CMK (cell line): ENCODE results near the gene HPS5.

ENCODE experiments used
- DNase-seq: peaks from one replicate; pipeline ENCODE4 v3.0.0-alpha.2; 2010; ENCODE audit warnings: low read depth

Gene HPS5

DNA sequence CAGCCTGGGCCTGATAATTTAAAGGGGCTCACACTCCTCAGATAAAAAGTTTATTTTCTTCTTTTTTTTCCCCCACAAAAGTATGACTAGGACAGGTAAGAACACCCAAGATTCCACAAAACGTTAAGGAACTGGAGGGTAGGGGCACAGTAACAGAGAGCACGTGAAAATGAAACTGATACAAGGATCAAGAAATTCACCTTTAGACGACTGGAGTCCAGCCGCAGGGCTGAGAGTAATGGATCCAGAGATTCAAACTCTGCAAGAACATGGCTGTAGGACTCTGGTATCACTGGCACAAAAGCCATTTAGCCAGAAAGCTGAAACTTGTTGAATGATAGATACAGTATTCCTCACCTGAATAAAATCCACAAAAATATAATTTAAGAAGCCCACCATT is 4.4 kb downstream of the HPS5 start:
- DNase-seq = no peak

DNA sequence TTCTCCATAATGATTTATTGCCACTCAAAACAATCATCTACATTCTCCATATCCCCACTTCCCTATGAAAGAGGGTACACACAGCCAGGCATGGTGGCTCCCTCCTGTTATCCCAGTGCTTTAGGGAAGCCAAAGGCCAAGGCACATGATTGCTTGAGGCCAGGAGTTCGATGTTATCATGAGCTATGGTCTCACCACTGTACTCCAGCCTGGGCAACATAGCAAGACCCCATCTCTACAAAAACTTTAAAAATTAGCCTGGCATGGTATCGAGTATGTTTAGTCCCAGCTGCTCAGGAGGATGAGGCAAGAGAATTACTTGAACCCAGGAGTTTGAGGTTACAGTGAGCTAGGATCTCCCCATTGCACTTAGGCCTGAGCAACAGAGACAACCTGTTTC is 6.0 kb downstream of the HPS5 start:
- DNase-seq = no peak

DNA sequence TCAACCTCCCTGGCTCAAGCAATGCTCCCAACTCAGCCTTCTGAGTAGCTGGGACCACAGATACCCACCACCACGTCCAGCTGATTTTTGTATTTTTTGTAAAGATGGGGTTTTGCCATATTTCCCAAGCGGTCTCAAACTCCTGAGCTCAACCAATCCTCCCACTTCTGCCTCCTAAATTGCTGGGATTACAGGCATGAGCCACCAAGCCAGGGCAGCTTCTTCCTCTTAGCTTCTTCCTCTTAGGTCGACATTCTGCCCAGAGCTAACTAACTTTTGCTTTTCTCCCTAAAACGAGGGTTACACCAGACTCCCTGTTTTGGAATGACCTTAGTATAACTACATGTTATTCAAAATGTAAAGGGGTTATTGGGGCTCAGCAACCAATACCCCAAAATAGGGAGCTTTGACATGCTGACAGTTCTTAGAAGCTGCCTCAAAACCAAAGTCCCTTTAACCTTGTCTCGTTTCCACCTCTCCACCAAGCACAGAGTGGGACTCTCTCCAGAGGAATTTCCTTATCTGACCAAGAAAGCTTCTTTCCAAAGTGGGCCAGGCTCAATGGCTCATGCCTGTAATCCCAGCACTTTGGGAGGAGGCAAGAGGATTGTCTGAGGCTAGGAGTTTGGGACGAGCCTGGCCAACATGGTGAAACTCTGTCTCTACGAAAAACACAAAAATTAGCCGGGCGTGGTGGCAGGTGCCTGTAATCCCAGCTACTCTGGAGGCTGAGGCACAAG is 7.0 kb downstream of the HPS5 start:
- no peak for DNase-seq

DNA sequence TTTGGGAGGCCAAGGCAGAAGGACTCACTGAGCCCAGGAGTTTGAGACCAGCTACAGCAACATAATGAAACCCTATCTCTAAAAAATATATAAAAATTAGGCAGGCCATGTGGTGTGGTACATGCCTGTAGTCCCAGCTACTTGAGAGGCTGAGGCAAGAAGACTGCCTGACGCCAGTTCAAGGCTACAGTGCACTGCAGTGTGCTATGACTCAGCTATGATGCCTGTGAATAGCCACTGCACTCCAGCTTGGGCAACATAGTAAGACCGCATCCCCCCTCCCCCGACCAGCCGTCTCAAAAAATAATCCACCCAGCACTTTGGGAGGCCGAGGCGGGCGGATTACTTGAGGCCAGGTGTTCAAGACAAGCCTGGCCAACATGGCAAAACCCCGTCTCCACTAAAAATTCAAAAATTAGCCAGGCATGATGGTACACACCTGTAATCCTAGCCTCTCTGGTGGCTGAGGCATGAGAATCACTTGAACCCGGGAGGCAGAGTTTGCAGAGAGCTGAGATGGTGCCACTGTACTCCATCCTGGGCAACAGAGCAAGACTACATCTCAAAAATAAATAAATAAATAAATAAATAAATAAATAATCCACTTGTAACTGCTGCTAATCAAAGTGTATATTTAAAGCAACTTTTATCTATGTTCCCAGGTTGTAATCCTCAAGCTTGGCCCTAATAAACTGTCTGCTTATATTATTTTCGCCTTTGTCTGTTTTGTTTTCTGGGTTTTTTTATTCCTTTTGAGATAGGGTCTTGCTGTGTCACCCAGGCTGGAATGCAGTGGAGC is 7.8 kb downstream of the HPS5 start:
- no peak for DNase-seq

DNA sequence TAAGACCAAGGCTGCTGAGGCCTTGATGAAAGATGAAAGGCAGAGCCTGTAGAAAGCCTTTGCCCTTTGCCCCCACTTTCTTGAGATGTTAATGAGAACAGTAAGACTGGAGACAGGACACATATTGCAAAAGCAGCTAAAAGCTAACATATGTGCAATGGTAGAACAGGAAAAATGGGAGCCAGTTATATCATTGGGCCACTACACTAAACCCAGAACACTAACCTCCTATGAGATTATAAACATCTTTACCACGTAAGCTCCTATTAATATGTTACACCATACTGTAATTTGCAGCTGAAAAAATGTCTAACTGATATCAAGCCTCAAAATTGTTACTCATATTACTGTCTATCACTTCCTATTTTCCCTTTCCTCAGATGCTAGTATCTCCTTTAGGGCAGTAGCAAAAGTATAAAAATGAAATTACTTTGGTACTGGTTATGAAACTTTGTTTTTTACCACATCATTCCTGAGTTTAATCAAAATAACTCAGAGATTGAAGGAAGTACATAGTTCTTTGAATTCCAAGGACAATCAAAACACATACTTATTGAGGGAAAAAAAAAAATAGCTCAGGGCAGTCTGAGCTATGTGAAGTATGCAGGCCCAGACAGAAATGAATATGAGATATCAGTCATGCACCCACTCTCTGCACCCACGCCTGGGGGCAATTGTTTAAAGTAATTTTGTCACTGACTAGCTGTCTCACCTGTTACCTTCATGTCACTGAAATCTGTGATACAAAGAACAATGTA is 9.1 kb downstream of the HPS5 start:
- no peak for DNase-seq

DNA sequence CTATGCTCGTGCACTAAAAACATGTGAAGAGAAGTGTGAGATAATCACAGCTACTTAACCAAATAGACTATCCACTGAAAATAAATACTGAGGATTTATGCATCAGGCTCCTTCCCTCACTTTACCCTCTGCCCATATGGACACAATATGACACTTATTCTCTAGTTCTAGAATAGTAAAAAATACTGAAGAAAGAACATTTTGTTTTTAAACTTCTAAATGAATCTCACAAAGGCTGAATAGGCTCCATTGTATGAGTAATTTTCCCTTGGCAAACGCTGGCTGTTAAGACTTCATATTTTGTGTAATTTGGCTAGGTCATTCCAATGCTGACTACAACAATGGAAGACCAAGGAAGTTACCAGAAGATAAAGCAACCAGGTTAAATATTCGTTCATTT is 9.9 kb downstream of the HPS5 start:
- no peak for DNase-seq

DNA sequence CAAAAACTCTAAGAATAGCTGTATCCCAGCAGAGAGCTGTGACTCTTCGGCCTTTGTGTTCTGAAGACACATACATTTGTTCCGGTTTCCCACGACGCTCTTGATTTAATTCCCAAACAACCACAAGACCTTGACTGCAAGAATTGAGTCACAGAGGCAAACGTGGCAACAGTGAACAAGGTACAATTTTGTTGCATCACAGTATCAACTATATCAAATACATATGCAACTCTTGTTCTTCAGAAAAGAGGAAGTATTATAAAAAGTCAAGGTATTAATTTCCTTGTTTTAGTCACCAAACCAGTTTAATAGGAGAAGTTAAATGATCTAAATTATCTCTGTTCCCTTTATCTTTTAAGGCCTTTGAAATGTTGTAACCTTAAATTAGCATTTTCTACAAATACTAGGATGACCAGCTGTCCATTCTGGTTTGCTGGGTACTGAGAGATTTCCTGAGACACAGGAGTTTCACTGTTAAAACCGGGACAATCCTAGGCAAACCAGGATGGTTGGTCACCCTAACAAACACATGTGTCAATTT is 11.1 kb downstream of the HPS5 start:
- no peak for DNase-seq

DNA sequence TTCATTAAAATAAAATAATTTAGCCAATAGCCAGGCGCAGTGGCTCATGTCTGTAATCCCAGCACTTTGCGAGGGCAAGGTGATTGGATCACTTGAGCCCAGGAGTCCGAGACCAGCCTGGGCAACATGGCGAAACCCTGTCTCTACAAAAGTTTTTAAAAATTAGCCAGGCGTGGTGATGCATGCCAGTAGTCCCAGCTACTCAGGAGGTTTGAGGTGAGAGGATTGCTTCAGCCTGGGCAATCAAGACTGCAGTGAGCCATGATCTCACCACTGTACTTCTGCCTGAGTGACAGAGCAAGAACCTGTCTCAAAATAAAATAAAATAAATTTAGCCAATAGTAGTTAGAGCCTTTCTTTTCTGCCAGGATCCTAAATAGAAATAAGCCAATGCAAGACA is 12.2 kb downstream of the HPS5 start:
- no peak for DNase-seq

DNA sequence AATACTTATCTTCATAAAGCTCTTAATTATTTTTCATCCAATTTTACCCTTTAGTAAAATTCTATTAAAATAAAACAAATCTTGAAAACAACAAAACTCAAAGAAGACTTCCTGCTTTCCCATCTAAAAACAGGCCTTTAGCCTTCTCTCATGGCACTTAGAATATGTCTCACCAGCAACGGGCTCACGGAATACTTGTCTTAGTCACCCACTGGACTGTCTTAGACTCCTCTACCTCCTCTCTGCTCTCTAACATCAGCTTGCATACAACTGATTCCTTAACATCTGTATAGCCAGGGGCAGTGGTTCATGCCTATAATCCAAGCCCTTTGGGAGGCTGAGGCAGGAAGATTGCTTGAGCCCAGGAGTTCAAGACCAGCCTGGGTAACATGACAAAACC is 13.7 kb downstream of the HPS5 start:
- no peak for DNase-seq

DNA sequence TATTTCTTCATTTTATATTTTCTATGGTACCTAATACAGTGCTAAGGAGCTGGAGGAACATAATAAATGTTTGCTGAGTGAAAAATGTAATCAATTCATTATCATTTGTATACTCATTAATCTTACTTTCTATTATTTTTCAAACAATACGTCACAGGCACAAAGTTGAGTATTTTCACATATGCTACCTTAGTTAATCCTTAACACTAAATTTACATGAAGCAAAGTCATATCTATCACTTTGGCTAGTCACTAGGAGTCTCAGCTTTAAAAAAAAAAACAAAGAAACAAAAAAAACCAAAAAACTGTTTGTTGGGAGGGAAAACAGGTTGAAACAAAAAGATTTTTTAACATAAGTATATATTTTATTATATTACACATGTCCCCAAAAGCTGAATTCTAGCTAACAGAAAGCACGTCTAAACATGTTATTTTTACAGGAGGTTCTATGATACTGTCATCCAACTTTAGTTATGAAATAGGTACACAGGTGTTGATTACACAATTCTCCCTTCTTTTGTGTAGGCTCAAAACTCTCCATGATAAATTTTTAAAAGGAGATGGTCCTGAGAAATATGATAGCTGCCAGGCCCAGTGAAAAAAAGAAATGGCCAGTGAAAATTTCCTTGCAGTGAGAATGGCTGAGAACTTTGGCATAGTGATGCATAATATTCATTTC is 14.3 kb downstream of the HPS5 start:
- DNase-seq = no peak

DNA sequence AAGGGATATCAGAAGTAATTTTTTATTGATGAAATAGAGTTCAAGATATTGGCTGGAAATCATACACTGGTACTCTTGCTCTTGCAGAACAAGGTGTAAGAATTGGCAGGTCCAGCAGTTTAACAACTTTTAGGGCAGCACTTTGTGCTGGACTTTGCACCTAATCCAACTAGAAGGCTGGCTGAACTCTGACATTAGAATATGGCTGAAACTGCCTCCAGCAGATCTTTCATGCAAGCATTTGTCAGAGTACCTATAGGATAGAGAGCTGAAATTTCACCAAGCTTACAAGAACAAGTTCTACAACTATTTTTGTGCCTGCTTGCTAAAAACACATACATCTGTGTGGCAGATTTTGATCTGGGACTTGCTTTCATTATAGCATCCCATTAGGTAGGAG is 17.2 kb downstream of the HPS5 start:
- no peak for DNase-seq

DNA sequence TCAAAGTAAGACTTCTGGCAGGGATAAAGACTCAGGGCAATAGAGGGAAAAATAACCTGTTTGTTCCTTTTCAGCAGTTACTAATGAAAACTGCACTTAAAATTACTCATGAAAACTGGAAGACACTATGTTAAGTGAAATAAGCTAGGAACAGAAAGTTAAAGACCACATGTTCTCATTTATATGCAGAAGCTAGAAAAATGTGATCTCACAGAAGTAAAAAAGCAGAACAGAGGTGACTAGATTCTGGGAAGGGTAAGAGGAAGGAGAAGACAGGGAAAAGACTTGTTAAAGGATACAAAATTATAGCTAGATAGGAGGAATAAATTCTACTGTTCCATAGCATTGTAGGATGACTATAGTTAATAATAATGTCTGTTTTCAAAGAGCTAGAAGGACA is 22.2 kb downstream of the HPS5 start:
- DNase-seq = no peak

DNA sequence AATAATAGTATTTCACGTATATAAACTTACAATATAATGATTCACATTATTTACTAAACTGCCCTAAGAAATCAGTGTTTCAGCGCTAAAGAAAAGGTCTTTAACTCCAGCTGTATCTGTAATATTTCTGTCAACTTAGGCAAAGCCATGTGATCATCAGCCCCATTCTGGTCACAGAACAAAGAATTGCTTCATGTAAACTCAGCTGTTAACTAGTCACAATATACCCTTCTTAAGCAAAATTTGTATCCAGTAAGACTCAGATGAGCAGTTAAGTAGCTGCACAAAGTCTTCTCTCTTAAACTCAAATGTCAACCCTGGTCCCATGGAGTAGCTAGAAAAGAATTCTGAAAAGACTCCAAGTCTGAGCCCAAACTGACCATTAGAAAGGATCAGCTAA is 26.6 kb downstream of the HPS5 start:
- DNase-seq = no peak

DNA sequence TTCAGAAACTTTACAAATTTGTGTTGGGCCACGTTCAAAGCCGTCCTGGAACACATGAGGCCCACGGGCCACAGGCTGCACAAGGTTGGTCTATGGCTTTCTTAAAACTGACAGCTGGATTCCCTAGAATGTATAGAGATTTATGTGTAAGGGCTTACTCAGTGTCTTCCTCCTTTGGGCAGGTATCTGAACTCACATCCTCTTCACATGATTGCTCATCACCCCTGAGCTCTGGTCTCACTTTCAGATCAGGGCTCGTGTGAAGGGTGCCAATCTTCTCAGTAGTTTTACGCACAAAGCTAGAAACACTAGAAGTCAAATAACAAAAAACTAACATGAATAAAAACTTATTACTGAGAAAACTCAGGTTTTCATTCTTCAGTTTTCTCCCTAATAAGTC is 27.1 kb downstream of the HPS5 start:
- no peak for DNase-seq

DNA sequence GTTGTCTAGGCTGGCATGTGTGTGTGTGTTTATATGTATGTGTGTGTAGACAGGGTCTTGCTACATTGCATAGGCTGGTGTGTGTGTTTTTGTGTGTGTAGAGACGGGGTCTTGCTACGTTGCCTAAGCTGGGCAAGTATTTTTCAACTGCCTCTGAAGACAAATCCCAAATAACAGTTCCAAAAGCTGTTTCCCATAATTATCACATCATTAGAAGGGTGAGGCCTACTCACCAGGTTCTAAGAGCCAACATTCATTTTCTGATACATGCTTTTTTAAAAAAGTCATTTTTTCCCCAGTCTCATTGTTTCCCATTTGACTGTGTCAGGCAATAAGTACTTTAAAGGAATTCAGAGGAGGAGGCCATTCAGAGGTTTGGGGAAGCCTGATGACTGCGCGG is 33.0 kb downstream of the HPS5 start:
- no peak for DNase-seq

DNA sequence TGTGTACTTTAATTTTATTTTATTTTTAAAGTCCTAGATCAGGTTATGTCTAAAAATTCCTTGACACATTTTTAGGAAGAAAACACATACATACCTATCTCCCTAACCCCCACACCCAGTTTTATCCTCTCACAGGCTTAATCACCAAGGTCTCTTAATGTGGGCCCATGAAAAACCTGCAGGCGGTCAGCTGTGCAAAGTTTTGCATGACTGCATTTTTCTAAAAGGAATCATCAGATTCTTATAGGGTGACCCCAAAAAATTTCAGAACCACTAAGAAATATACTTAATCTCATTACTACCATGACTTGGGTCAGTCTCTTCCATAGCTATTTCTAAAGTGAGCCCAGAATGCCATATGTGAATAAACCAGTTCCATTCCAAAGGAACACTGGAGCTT is 36.1 kb downstream of the HPS5 start:
- DNase-seq = no peak

DNA sequence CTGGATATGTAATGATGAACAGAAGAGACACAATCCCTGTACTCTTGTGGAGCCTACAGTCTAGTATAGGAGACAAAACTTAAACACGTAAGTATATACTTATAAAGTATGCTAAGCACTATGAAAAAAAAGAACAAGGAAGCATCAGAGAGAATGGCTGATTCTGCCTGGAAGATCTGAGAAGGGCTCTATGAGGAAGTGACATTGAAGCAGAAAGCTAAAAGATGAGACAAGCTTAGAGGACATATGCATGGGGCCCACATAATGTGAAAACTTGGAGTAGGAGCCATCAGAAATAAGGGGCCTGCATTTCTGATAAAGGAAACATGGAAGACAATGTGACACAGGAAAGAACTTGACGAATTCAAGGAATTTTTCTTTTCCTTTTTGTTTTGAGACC is 39.3 kb downstream of the HPS5 start:
- DNase-seq = no peak

DNA sequence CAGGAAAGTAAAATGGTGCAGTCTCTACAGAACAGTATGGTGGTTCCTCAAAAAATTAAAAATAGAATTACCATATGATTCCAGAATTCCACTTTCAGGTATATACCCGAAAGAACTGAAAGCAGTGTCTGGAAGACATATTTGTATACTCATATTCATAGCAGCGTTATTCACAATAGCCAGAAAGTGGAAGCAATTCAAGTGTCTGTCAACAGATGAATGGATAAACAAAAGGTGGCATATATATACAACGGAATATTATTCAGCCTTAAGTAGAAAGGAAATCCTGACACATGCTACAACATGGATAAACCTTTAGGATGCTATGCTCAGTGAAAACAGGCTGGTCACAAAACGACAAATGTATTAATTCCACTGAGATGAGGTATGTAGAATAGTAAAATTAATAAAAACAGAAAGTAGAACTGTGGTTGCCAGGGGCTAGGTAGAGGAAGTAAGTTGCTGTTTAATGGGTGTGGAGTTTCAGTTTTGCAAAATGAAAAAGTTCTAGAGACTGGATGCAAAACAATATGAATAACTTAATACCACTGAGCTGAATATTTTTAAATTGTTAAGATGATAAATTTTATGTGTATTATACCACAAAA is 41.4 kb downstream of the HPS5 start:
- DNase-seq = no peak

DNA sequence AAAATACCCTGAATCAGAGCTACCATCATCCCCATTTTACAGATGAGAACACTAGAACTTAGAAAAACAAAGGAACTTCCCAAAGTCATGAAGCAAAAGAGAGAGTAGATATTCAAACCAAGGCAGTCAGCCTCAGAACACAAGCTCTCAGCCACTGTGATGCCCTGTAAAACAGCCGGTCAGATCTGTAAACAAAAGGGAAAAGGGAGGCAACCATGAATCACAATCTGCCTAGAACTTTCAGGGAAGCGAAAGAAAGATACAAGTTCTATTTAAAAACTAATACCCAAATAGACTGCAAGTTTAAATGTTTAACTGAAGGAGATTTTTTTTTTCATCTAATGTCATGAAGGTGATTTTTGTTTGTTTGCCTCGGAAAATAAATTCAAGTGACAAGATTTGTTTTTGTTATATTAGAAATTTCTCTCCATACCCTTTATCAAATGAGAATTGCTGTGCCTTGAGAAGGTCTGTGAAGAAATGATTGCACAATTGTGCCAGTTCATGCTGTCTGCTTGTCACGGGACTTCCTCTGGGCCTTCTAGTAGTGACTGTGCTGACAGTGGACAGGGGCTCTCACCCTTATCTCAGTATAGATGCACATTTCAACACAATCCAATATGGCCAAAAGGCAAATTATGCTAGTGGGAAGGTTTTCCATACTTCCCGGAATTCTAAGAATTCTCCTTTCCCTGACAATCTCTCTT is 44.2 kb downstream of the HPS5 start:
- no peak for DNase-seq

DNA sequence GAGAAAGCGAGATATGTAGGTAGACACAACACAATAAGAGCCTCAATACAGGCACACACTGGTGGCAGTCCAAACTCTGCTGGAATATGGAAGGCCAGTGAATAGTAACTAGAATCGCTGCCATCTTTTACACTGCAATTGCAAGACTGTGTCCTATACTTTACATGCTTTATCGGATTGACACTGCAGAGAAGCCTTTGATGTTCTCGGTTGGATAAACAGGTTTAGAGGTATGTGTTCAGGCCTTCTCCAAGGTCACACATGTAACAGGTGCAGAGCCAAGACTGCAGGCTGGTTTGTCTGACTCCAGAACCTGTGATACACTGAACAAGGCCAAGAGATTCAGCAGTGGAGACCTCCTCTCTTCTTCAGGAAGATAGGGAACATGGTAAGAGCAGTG is 50.7 kb downstream of the HPS5 start:
- DNase-seq = no peak

DNA sequence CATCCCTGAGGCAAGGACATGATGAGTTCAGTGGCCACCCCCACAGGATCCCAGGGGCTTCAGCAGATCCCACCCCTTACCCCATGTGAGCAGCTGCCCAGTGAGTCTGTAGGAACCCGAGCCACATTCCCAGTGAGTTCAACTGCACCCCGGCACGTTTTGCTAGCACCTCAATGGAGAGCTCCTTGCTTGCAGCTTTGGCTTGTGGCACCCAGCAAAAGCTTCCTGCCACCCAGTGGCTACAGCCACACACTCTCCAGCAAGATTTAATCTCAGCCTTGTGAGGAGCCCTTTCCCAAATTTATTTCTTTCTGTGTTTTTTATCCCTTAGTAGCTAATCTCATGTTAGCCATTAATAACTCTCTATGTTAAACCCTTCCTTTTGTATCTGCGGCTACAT is 51.8 kb downstream of the HPS5 start:
- no peak for DNase-seq
